Mesenchymal stem cell (in vitro differentiated cells and primary cell): ENCODE data around the gene UBASH3B.

Source experiments
- DNase-seq: peaks from one replicate; pipeline ENCODE4 v3.0.0-alpha.2; 2013
- H2AFZ ChIP-seq: one replicate; pipeline ENCODE4 v1.6.1; 2013; ENCODE audit warnings: low read depth, mild to moderate bottlenecking, control low read depth, inconsistent platforms, low read length, moderate library complexity
- H2AK5ac ChIP-seq: 2 replicates; pipeline ENCODE4 v1.6.1; 2013; ENCODE audit warnings: low read length, moderate library complexity, mild to moderate bottlenecking, inconsistent platforms; ENCODE audit not compliant: severe bottlenecking
- H2BK120ac ChIP-seq: one replicate; pipeline ENCODE4 v1.6.1; 2013; ENCODE audit warnings: low read depth, mild to moderate bottlenecking, inconsistent platforms, low read length, moderate library complexity
- H2BK12ac ChIP-seq, 2 experiments: one replicate each; pipeline ENCODE4 v1.6.1; 2013; ENCODE audit warnings: inconsistent platforms in 2 of 2, low read length in 2 of 2, mild to moderate bottlenecking in 2 of 2, moderate library complexity in 2 of 2, control low read depth in 1 of 2
- H2BK15ac ChIP-seq: one replicate; pipeline ENCODE4 v1.6.1; 2013; ENCODE audit warnings: mild to moderate bottlenecking, low read depth, inconsistent platforms; ENCODE audit not compliant: poor library complexity, severe bottlenecking
- H2BK5ac ChIP-seq: 2 replicates; pipeline ENCODE4 v1.6.1; 2013; ENCODE audit warnings: low read depth, mild to moderate bottlenecking, low read length, control low read depth, inconsistent platforms; ENCODE audit not compliant: poor library complexity, severe bottlenecking
- H3K14ac ChIP-seq, 2 experiments: one replicate each; pipeline ENCODE4 v1.6.1; 2013; ENCODE audit warnings: inconsistent platforms in 2 of 2, low read length in 2 of 2, control low read depth in 1 of 2, mild to moderate bottlenecking in 1 of 2, moderate library complexity in 1 of 2
- H3K18ac ChIP-seq, 2 experiments: one replicate each; pipeline ENCODE4 v1.6.1; 2013; ENCODE audit warnings: inconsistent platforms in 2 of 2, low read length in 2 of 2, control low read depth in 1 of 2, low read depth in 1 of 2, mild to moderate bottlenecking in 1 of 2
- H3K23ac ChIP-seq, 2 experiments: one replicate each; pipeline ENCODE4 v1.6.1; 2013; ENCODE audit warnings: inconsistent platforms in 2 of 2, low read length in 2 of 2, mild to moderate bottlenecking in 2 of 2, moderate library complexity in 2 of 2, control low read depth in 1 of 2
- H3K27ac ChIP-seq: 2 replicates; pipeline ENCODE4 v1.5.1; 2013; ENCODE audit warnings: mild to moderate bottlenecking, moderate library complexity, low read length, control low read depth, inconsistent platforms; ENCODE audit not compliant: poor library complexity, severe bottlenecking
- H3K27me3 ChIP-seq, 2 experiments: 2 replicates each; pipeline versions ENCODE4 v1.6.1 to v1.7.0; 2013; ENCODE audit warnings: low read length in 2 of 2, mild to moderate bottlenecking in 2 of 2, moderate library complexity in 2 of 2, control low read depth in 1 of 2, inconsistent platforms in 1 of 2; ENCODE audit not compliant: control insufficient read depth in 1 of 2, insufficient read depth in 1 of 2
- H3K36me3 ChIP-seq, 2 experiments: 2 replicates each; pipeline versions ENCODE4 v1.6.1 to v1.7.0; 2013; ENCODE audit warnings: low read length in 2 of 2, control low read depth in 1 of 2, inconsistent platforms in 1 of 2, low read depth in 1 of 2, mild to moderate bottlenecking in 1 of 2; ENCODE audit not compliant: insufficient read depth in 2 of 2, control insufficient read depth in 1 of 2
- H3K4ac ChIP-seq, 2 experiments: one replicate each; pipeline ENCODE4 v1.6.1; 2013; ENCODE audit warnings: inconsistent platforms in 2 of 2, low read length in 2 of 2, mild to moderate bottlenecking in 2 of 2, moderate library complexity in 2 of 2, control low read depth in 1 of 2, low read depth in 1 of 2
- H3K4me1 ChIP-seq: 2 replicates; pipeline ENCODE4 v1.6.1; 2013; ENCODE audit warnings: low read depth, low read length, control low read depth; ENCODE audit not compliant: control insufficient read depth, insufficient read depth
- H3K4me2 ChIP-seq: 2 replicates; pipeline ENCODE4 v1.6.1; 2013; ENCODE audit warnings: low read length, mild to moderate bottlenecking, inconsistent platforms; ENCODE audit not compliant: poor library complexity, severe bottlenecking
- H3K4me3 ChIP-seq, 2 experiments: 2 replicates each; pipeline versions ENCODE4 v1.5.1 to v1.7.0; 2013; ENCODE audit warnings: low read length in 2 of 2, mild to moderate bottlenecking in 2 of 2, control low read depth in 1 of 2, low read depth in 1 of 2; ENCODE audit not compliant: insufficient read depth in 1 of 2
- H3K79me1 ChIP-seq: replicated peaks from 2 replicates; pipeline ENCODE4 v1.6.1; 2013; ENCODE audit warnings: mild to moderate bottlenecking, control low read depth, low read length, inconsistent platforms; ENCODE audit not compliant: poor library complexity, severe bottlenecking
- H3K9ac ChIP-seq: 2 replicates; pipeline ENCODE4 v1.7.0; 2013; ENCODE audit warnings: mild to moderate bottlenecking, low read length, moderate library complexity
- H3K9me3 ChIP-seq: 2 replicates; pipeline ENCODE4 v1.7.0; 2013; ENCODE audit warnings: mild to moderate bottlenecking, low read length; ENCODE audit not compliant: control insufficient read depth
- H4K8ac ChIP-seq: one replicate; pipeline ENCODE4 v1.6.1; 2013; ENCODE audit warnings: inconsistent platforms, mild to moderate bottlenecking, low read length, moderate library complexity
- H4K91ac ChIP-seq: one replicate; pipeline ENCODE4 v1.6.1; 2013; ENCODE audit warnings: mild to moderate bottlenecking, low read length, inconsistent platforms
- WGBS: methylation state at CpG from one replicate; pipeline ENCODE4 v1.1.7; 2013; ENCODE audit warnings: mixed read lengths; 5-methylcytosine and 5-hydroxymethylcytosine counted together

The UBASH3B gene

GRCh38 chr11:122617297-122617696 lies 38.2 kb upstream of the UBASH3B start:
- WGBS = 93% methylated on average over 5 of the region's 5 CpGs

GRCh38 chr11:122617926-122618325 lies 37.6 kb upstream of the UBASH3B start:
- no peak overlapping the region for H3K4ac ChIP-seq
- no peak overlapping the region for H3K23ac ChIP-seq
- no peak overlapping the region for H3K4me3 ChIP-seq
- H3K36me3 ChIP-seq = no peaks in the 10 kb centered on the region
- DNase-seq = no peak
- peaks cover 8% of the 10 kb centered on the region for H3K9me3 ChIP-seq
- H3K4me1 ChIP-seq = peaks cover 2% of the 10 kb centered on the region
- H3K27me3 ChIP-seq = peaks cover 13 to 40% of the 10 kb centered on the region in 2 experiments
- no peak overlapping the region for H2AK5ac ChIP-seq
- H3K18ac ChIP-seq = no peak overlapping the region
- no peak overlapping the region for H4K91ac ChIP-seq
- H2BK15ac ChIP-seq = no peak overlapping the region
- no peak overlapping the region for H2AFZ ChIP-seq
- H3K9ac ChIP-seq = no peak overlapping the region
- H2BK5ac ChIP-seq = no peak overlapping the region
- H3K4me2 ChIP-seq = no peak overlapping the region
- H3K27ac ChIP-seq = no peak overlapping the region
- H2BK120ac ChIP-seq = no peak overlapping the region
- no peak overlapping the region for H2BK12ac ChIP-seq
- no peaks in the 10 kb centered on the region for H3K79me1 ChIP-seq
- no peak overlapping the region for H4K8ac ChIP-seq
- WGBS = 81% methylated on average over 6 of the region's 6 CpGs
- no peak overlapping the region for H3K14ac ChIP-seq

More at GRCh38 chr11:122617297-122617696, 38.2 kb upstream of the UBASH3B start:
- Histone ChIP-seq H3K4me3 (no peak overlapping the region), H2BK120ac (no peak overlapping the region), H3K9ac (no peak overlapping the region), H3K27me3 (peaks cover 13 to 35% of the 10 kb centered on the region in 2 experiments), H2AFZ (no peak overlapping the region), H3K14ac (no peak overlapping the region), H4K91ac (no peak overlapping the region), H2AK5ac (no peak overlapping the region), H2BK12ac (no peak overlapping the region), H3K4me1 (peaks cover 2% of the 10 kb centered on the region), H2BK15ac (no peak overlapping the region), H3K79me1 (no peaks in the 10 kb centered on the region), H3K36me3 (no peaks in the 10 kb centered on the region), H4K8ac (no peak overlapping the region), H3K4ac (no peak overlapping the region), H3K23ac (no peak overlapping the region), H3K18ac (no peak overlapping the region), H3K27ac (no peak overlapping the region), H3K9me3 (peaks cover 8% of the 10 kb centered on the region), H3K4me2 (no peak overlapping the region), H2BK5ac (no peak overlapping the region)
- DNase-seq = no peak

GRCh38 chr11:122618927-122619326 lies 36.6 kb upstream of the UBASH3B start:
- Histone ChIP-seq H2BK15ac (no peak overlapping the region), H4K91ac (no peak overlapping the region), H3K18ac (no peak overlapping the region), H3K4ac (no peak overlapping the region), H3K23ac (no peak overlapping the region), H3K14ac (no peak overlapping the region), H2BK120ac (no peak overlapping the region), H3K4me3 (no peak overlapping the region), H3K27me3 (peaks cover 13 to 43% of the 10 kb centered on the region in 2 experiments), H3K4me2 (no peak overlapping the region), H4K8ac (no peak overlapping the region), H3K9me3 (peaks cover 8% of the 10 kb centered on the region), H3K27ac (no peak overlapping the region), H3K36me3 (no peaks in the 10 kb centered on the region), H3K79me1 (no peaks in the 10 kb centered on the region), H2BK5ac (no peak overlapping the region), H3K4me1 (peaks cover 2% of the 10 kb centered on the region), H3K9ac (no peak overlapping the region), H2AK5ac (no peak overlapping the region), H2BK12ac (no peak overlapping the region), H2AFZ (no peak overlapping the region)
- 91% methylated on average over 13 of the region's 19 CpGs for WGBS
- DNase-seq = no peak

DNA sequence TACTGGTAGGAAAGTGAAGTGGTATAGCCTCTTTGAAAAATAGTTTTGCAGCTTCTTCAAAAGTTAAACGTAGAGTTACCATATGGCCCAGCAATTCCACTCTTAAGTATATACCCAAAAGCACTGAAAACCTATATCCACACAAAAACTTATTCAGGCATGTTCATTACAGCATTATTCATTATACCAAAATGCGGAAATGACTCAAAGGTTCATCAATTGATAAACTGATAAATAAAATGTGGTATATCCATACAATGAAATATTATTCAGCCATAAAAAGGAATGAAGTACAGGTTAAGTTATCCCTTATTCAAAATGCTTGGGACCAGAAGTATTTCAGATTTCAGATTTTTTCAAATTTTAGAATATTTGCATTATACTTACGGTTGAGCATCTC lies 35.8 kb upstream of the UBASH3B start:
- peaks cover 2% of the 10 kb centered on the region for H3K4me1 ChIP-seq
- H3K4me2 ChIP-seq = no peak overlapping the region
- H3K23ac ChIP-seq = no peak overlapping the region
- H3K4ac ChIP-seq = no peak overlapping the region
- H3K18ac ChIP-seq = no peak overlapping the region
- peaks cover 8% of the 10 kb centered on the region for H3K9me3 ChIP-seq
- H2BK15ac ChIP-seq = no peak overlapping the region
- no peak overlapping the region for H3K9ac ChIP-seq
- no peaks in the 10 kb centered on the region for H3K36me3 ChIP-seq
- WGBS = 92% methylated on average over 2 of the region's 3 CpGs
- H3K4me3 ChIP-seq = no peak overlapping the region
- no peak overlapping the region for H3K14ac ChIP-seq
- no peak for DNase-seq
- H2AFZ ChIP-seq = no peak overlapping the region
- H2BK5ac ChIP-seq = no peak overlapping the region
- no peak overlapping the region for H4K8ac ChIP-seq
- no peak overlapping the region for H2BK12ac ChIP-seq
- H4K91ac ChIP-seq = no peak overlapping the region
- peaks cover 10 to 39% of the 10 kb centered on the region in 2 experiments for H3K27me3 ChIP-seq
- H2BK120ac ChIP-seq = no peak overlapping the region
- no peak overlapping the region for H3K27ac ChIP-seq
- H2AK5ac ChIP-seq = no peak overlapping the region
- no peaks in the 10 kb centered on the region for H3K79me1 ChIP-seq
